Bronchial epithelial cell (primary cell): ENCODE data around the gene OPN1SW. TPM values are rescaled to one million over a fixed set of nuclear protein-coding genes. Genes with fewer than 3 reads are reported as not detected.

Experiments
- DNase-seq: peaks from one replicate; pipeline ENCODE4 v3.0.0-alpha.2; 2010; ENCODE audit warnings: low read depth
- FAIRE-seq: peaks from 2 replicates; lab custom pipeline; 2011; peaks lifted over from hg19 to GRCh38; lab: Jason Lieb, UNC
- H3K27me3 ChIP-seq: 2 replicates; pipeline ENCODE4 v1.5.1; 2011; ENCODE audit warnings: low read length; ENCODE audit not compliant: control insufficient read depth, insufficient read depth
- H3K36me3 ChIP-seq: 2 replicates; pipeline ENCODE4 v1.5.1; 2011; ENCODE audit warnings: low read length; ENCODE audit not compliant: control insufficient read depth, insufficient read depth
- H3K4me3 ChIP-seq: 2 replicates; pipeline ENCODE4 v1.5.1; 2011; ENCODE audit warnings: mild to moderate bottlenecking, low read depth, low read length, control low read depth
- total RNA-seq: library from RNA; depleted of rRNA; stranded (reverse); fragments of >200 nt; gene quantifications from 2 replicates; pipeline ENCODE4 v1.2.1, GENCODE V29; 2014
- TF ChIP-seq, protein P1 (sequence below): IDR thresholded peaks from 2 replicates; pipeline ENCODE4 v1.5.1; 2011; ENCODE audit warnings: mild to moderate bottlenecking, moderate library complexity, low read length, control low read depth, inconsistent platforms; ENCODE audit not compliant: insufficient read depth, severe bottlenecking

OPN1SW gene
- total RNA-seq, 1 donor from 2014 or later, result not detected

- DNase-seq (no peak), FAIRE-seq (no peak)
- Histone ChIP-seq H3K27me3 (peaks cover 2% of the 10 kb centered on the region), H3K36me3 (no peaks in the 10 kb centered on the region), H3K4me3 (no peak overlapping the region)
- TF ChIP-seq, protein P1, sequence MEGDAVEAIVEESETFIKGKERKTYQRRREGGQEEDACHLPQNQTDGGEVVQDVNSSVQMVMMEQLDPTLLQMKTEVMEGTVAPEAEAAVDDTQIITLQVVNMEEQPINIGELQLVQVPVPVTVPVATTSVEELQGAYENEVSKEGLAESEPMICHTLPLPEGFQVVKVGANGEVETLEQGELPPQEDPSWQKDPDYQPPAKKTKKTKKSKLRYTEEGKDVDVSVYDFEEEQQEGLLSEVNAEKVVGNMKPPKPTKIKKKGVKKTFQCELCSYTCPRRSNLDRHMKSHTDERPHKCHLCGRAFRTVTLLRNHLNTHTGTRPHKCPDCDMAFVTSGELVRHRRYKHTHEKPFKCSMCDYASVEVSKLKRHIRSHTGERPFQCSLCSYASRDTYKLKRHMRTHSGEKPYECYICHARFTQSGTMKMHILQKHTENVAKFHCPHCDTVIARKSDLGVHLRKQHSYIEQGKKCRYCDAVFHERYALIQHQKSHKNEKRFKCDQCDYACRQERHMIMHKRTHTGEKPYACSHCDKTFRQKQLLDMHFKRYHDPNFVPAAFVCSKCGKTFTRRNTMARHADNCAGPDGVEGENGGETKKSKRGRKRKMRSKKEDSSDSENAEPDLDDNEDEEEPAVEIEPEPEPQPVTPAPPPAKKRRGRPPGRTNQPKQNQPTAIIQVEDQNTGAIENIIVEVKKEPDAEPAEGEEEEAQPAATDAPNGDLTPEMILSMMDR, result no peak
Measured at GRCh38 chr7:128735436-128735835, 40.2 kb downstream of the OPN1SW start.

- H3K36me3 ChIP-seq, result no peaks in the 10 kb centered on the region
- H3K4me3 ChIP-seq, result no peak overlapping the region
- TF ChIP-seq, protein P1, result no peak
- DNase-seq, result no peak
- peaks cover 2% of the 10 kb centered on the region for H3K27me3 ChIP-seq
- FAIRE-seq, result no peak
Measured at GRCh38 chr7:128734890-128735289, 40.7 kb downstream of the OPN1SW start.

GRCh38 chr7:128733278-128733645 lies 42.3 kb downstream of the OPN1SW start:
- Histone ChIP-seq H3K4me3 (no peak overlapping the region), H3K27me3 (peaks cover 2% of the 10 kb centered on the region), H3K36me3 (no peaks in the 10 kb centered on the region)
- no peak for DNase-seq
- FAIRE-seq, result no peak
- TF ChIP-seq, protein P1, result no peak

GRCh38 chr7:128732521-128733277 lies 42.9 kb downstream of the OPN1SW start:
- FAIRE-seq, result no peak
- Histone ChIP-seq H3K36me3 (no peaks in the 10 kb centered on the region), H3K4me3 (no peak overlapping the region), H3K27me3 (peaks cover 2% of the 10 kb centered on the region)
- TF ChIP-seq, protein P1, result no peak
- DNase-seq, result no peak

GRCh38 chr7:128731184-128731583 lies 44.4 kb downstream of the OPN1SW start:
- TF ChIP-seq, protein P1, result no peak
- FAIRE-seq (no peak), DNase-seq (no peak)
- Histone ChIP-seq H3K4me3 (no peak overlapping the region), H3K27me3 (peaks cover 2% of the 10 kb centered on the region), H3K36me3 (no peaks in the 10 kb centered on the region)

- TF ChIP-seq, protein P1, result no peak
- FAIRE-seq, result no peak
- no peak for DNase-seq
- H3K4me3 ChIP-seq, result no peak overlapping the region
- no peaks in the 10 kb centered on the region for H3K36me3 ChIP-seq
- peaks cover 2% of the 10 kb centered on the region for H3K27me3 ChIP-seq
Measured at GRCh38 chr7:128729494-128729893, 46.1 kb downstream of the OPN1SW start.
